SK-N-SH (cell line): ENCODE results near the gene ERVFRD-1. TPM values are rescaled to one million over a fixed set of nuclear protein-coding genes. Genes with fewer than 3 reads are reported as not detected.

Source experiments
- CTCF ChIA-PET: fragments of 300-600, 350-600 bp; formaldehyde crosslinking; extraction: SDS; loops from one replicate; lab custom pipeline; 2021; lab: Yijun Ruan, JAX
- POLR2A ChIA-PET: fragments of 350-600 bp; sonication (Branson Sonifier 250); formaldehyde crosslinking; extraction: SDS; loops from one replicate; lab custom pipeline; 2020; ENCODE audit warnings: antibody characterized with exemption, inconsistent platforms; lab: Yijun Ruan, JAX
- DNase-seq: peaks from one replicate; pipeline ENCODE4 v3.0.0; 2012
- H2AFZ ChIP-seq: fragments of 200-600 bp; sonication (generic); 2 replicates; pipeline ENCODE4 v1.8.1; 2016; ENCODE audit warnings: antibody characterized with exemption, mild to moderate bottlenecking, low read depth
- H3F3A ChIP-seq: fragments of 200-600 bp; sonication (generic); replicated peaks from 2 replicates; pipeline ENCODE3; 2016; ENCODE audit warnings: antibody characterized with exemption, mild to moderate bottlenecking; ENCODE audit not compliant: insufficient read depth
- H3K27ac ChIP-seq, 2 experiments: fragments of 200-500 bp in 1 of 2; fragments of 200-600 bp in 1 of 2; sonication (Bioruptor generic) in 1 of 2; sonication (generic), shearing (Covaris generic) in 1 of 2; 2 replicates each; pipeline versions ENCODE4 v1.5.1 to v1.6.1; 2014 to 2016; ENCODE audit warnings: low read depth in 2 of 2, inconsistent platforms in 1 of 2, low read length in 1 of 2, mild to moderate bottlenecking in 1 of 2, mixed read lengths in 1 of 2
- H3K27me3 ChIP-seq: fragments of 200-600 bp; sonication (generic), shearing (Covaris generic); 2 replicates; pipeline ENCODE4 v1.6.1; 2016; ENCODE audit warnings: mixed run types; ENCODE audit not compliant: insufficient read depth
- H3K36me3 ChIP-seq, 2 experiments: fragments of 200-500 bp in 1 of 2; fragments of 200-600 bp in 1 of 2; sonication (Bioruptor generic) in 1 of 2; sonication (generic) in 1 of 2; replicated peaks in 1 of 2; 2 replicates each; pipeline versions ENCODE3 to v1.5.1; 2014 to 2016; ENCODE audit warnings: low read length in 1 of 2, mild to moderate bottlenecking in 1 of 2; ENCODE audit not compliant: insufficient read depth in 2 of 2, control insufficient read depth in 1 of 2
- H3K4me1 ChIP-seq, 2 experiments: fragments of 200-500 bp in 1 of 2; fragments of 200-600 bp in 1 of 2; sonication (Bioruptor generic) in 1 of 2; sonication (generic), shearing (Covaris generic) in 1 of 2; 2 replicates each; pipeline versions ENCODE4 v1.5.1 to v1.6.1; 2014 to 2016; ENCODE audit warnings: low read depth in 1 of 2, low read length in 1 of 2, mixed run types in 1 of 2; ENCODE audit not compliant: insufficient read depth in 2 of 2, control insufficient read depth in 1 of 2
- H3K4me2 ChIP-seq: fragments of 200-600 bp; sonication (generic), shearing (Covaris generic); 2 replicates; pipeline ENCODE4 v1.6.1; 2017; ENCODE audit warnings: mixed run types
- H3K4me3 ChIP-seq, 2 experiments: fragments of 200-500 bp in 1 of 2; fragments of 200-600 bp in 1 of 2; sonication (Bioruptor generic) in 1 of 2; sonication (generic), shearing (Covaris generic) in 1 of 2; 2 replicates each; pipeline versions ENCODE4 v1.5.1 to v1.8.1; 2014 to 2016; ENCODE audit warnings: low read depth in 2 of 2, inconsistent platforms in 1 of 2, low read length in 1 of 2, mild to moderate bottlenecking in 1 of 2, mixed read lengths in 1 of 2, moderate library complexity in 1 of 2
- H3K79me2 ChIP-seq: fragments of 200-600 bp; sonication (generic); 2 replicates; pipeline ENCODE4 v1.8.1; 2017; ENCODE audit warnings: mild to moderate bottlenecking; ENCODE audit not compliant: insufficient read depth
- H3K9ac ChIP-seq: fragments of 200-600 bp; sonication (generic); 2 replicates; pipeline ENCODE4 v1.6.1; 2017; ENCODE audit warnings: mixed run types
- H3K9me2 ChIP-seq: fragments of 200-600 bp; sonication (generic); 2 replicates; pipeline ENCODE4 v1.6.1; 2017; ENCODE audit warnings: mixed run types
- H3K9me3 ChIP-seq: fragments of 200-600 bp; sonication (generic); 2 replicates; pipeline ENCODE4 v1.6.1; 2017; ENCODE audit warnings: mixed run types, mild to moderate bottlenecking, moderate library complexity
- H4K20me1 ChIP-seq: fragments of 200-600 bp; sonication (generic); 2 replicates; pipeline ENCODE4 v1.6.1; 2017; ENCODE audit warnings: mild to moderate bottlenecking, mixed run types; ENCODE audit not compliant: insufficient read depth
- CHD2 ChIP-seq: fragments of 150-350 bp; IDR thresholded peaks from 2 replicates; pipeline ENCODE4 v1.6.1; 2018; ENCODE audit warnings: low read length; ENCODE audit not compliant: partially characterized antibody
- ELF1 ChIP-seq: IDR thresholded peaks from 2 replicates; pipeline ENCODE4 v1.4.0; 2012
- FOSL2 ChIP-seq: IDR thresholded peaks from 2 replicates; pipeline ENCODE4 v1.4.0; 2012; ENCODE audit warnings: low read depth, mild to moderate bottlenecking, moderate library complexity, borderline replicate concordance
- FOXJ3 ChIP-seq: sonication (generic); formaldehyde crosslinking; IDR thresholded peaks from 2 replicates; pipeline ENCODE4 v1.5.1; 2020; ENCODE audit warnings: mild to moderate bottlenecking, missing genetic modification reagents
- GATA2 ChIP-seq: sonication (generic); formaldehyde crosslinking; IDR thresholded peaks from 2 replicates; pipeline ENCODE4 v1.5.0; 2020; ENCODE audit warnings: mild to moderate bottlenecking, missing genetic modification reagents
- JUND ChIP-seq: IDR thresholded peaks from 2 replicates; pipeline ENCODE4 v1.4.0; 2012
- RAD21 ChIP-seq: IDR thresholded peaks from 2 replicates; pipeline ENCODE4 v1.6.1; 2012; ENCODE audit warnings: mild to moderate bottlenecking, low read length
- RXRA ChIP-seq: IDR thresholded peaks from 2 replicates; pipeline ENCODE4 v1.4.0; 2012; ENCODE audit warnings: low read depth, mild to moderate bottlenecking, borderline replicate concordance
- SMC3 ChIP-seq: IDR thresholded peaks from 2 replicates; pipeline ENCODE4 v1.6.1; 2012; ENCODE audit warnings: low read depth, low read length, improper control_type of control experiment
- TAF1 ChIP-seq: IDR thresholded peaks from 2 replicates; pipeline ENCODE4 v1.6.1; 2012; ENCODE audit warnings: low read depth, mild to moderate bottlenecking, low read length, moderate library complexity, borderline replicate concordance
- TEAD4 ChIP-seq: IDR thresholded peaks from 2 replicates; pipeline ENCODE4 v1.4.0; 2012; ENCODE audit warnings: mild to moderate bottlenecking, borderline replicate concordance; ENCODE audit not compliant: insufficient read depth
- ZBTB33 ChIP-seq: IDR thresholded peaks from 2 replicates; pipeline ENCODE4 v1.4.0; 2012; ENCODE audit warnings: low read depth, borderline replicate concordance
- WGBS: methylation state at CpG from one replicate; pipeline ENCODE4 v1.1.6; 2017; ENCODE audit warnings: low lambda C conversion rate; 5-methylcytosine and 5-hydroxymethylcytosine counted together
- polyA plus RNA-seq, 3 experiments: library from polyadenylated mRNA; depleted of rRNA; stranded (reverse); fragments of >200 nt; gene quantifications; 2 replicates each; pipeline ENCODE4 v1.2.3, GENCODE V29; 2012
- TF ChIP-seq, protein P1 (sequence below): IDR thresholded peaks from 2 replicates; pipeline ENCODE4 v1.6.1; 2012; ENCODE audit warnings: mild to moderate bottlenecking, low read depth, low read length, moderate library complexity
- TF ChIP-seq, protein P2 (sequence below): IDR thresholded peaks from 2 replicates; pipeline ENCODE4 v1.4.0; 2012; ENCODE audit warnings: low read depth
- TF ChIP-seq, protein P3 (sequence below): fragments of 150-350 bp; IDR thresholded peaks from 2 replicates; pipeline ENCODE4 v1.6.1; 2016; ENCODE audit warnings: mild to moderate bottlenecking, low read depth, low read length

Gene ERVFRD-1
- polyA plus RNA-seq, 1 of the 3 experiments (the other 2 are of a cell fraction) = not detected

DNA sequence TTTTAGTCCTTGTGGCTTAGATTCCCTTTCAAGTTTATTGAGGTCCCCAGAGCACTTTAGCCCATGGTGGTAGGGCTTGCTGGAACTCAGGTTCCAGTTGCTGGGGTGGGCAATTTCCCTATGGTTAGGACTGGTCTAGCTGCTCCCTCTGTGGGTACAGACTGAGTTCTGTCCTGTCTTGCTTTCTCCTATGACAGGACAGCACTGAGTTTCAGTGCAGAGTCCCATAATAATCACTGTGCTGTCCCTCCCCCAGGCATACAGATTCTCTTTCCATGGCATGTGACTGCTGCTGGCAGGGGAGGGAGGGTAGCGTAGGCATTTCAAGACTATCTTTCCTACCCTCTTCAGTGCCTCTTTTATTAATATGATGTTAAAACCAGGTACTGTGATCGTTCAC is 17.1 kb upstream of the ERVFRD-1 start:
- ChIA-PET CTCF (interaction anchor here (1.0 to 2.0 kb wide), 3 partner anchors 15 to 368 kb away, joined by 3 to 11 read pairs (median 5); no protein-coding TSS in a partner anchor), POLR2A (no interaction called here)
- Histone ChIP-seq H2AFZ (no peak overlapping the region), H3K27ac (no peak overlapping the region), H3K79me2 (peaks cover 55% of the 10 kb centered on the region), H3K4me3 (no peak overlapping the region), H3K9me2 (no peaks in the 10 kb centered on the region), H3K4me1 (peaks cover 0 to 9% of the 10 kb centered on the region in 2 experiments; a peak in 2 of 4 replicates), H3F3A (no peaks in the 10 kb centered on the region), H3K9me3 (no peaks in the 10 kb centered on the region), H4K20me1 (no peaks in the 10 kb centered on the region), H3K27me3 (no peaks in the 10 kb centered on the region), H3K9ac (no peak overlapping the region), H3K36me3 (peaks cover 0 to 10% of the 10 kb centered on the region in 2 experiments), H3K4me2 (no peak overlapping the region)
- TF ChIP-seq FOXJ3 (no peak), SMC3 (no peak), RAD21 (no peak), TEAD4 (no peak), TAF1 (no peak), RXRA (no peak), FOSL2 (no peak), ELF1 (no peak), JUND (no peak)
- TF ChIP-seq, protein P1, sequence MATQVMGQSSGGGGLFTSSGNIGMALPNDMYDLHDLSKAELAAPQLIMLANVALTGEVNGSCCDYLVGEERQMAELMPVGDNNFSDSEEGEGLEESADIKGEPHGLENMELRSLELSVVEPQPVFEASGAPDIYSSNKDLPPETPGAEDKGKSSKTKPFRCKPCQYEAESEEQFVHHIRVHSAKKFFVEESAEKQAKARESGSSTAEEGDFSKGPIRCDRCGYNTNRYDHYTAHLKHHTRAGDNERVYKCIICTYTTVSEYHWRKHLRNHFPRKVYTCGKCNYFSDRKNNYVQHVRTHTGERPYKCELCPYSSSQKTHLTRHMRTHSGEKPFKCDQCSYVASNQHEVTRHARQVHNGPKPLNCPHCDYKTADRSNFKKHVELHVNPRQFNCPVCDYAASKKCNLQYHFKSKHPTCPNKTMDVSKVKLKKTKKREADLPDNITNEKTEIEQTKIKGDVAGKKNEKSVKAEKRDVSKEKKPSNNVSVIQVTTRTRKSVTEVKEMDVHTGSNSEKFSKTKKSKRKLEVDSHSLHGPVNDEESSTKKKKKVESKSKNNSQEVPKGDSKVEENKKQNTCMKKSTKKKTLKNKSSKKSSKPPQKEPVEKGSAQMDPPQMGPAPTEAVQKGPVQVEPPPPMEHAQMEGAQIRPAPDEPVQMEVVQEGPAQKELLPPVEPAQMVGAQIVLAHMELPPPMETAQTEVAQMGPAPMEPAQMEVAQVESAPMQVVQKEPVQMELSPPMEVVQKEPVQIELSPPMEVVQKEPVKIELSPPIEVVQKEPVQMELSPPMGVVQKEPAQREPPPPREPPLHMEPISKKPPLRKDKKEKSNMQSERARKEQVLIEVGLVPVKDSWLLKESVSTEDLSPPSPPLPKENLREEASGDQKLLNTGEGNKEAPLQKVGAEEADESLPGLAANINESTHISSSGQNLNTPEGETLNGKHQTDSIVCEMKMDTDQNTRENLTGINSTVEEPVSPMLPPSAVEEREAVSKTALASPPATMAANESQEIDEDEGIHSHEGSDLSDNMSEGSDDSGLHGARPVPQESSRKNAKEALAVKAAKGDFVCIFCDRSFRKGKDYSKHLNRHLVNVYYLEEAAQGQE = no peak
- TF ChIP-seq, protein P2, sequence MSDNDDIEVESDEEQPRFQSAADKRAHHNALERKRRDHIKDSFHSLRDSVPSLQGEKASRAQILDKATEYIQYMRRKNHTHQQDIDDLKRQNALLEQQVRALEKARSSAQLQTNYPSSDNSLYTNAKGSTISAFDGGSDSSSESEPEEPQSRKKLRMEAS = no peak
- TF ChIP-seq, protein P3, sequence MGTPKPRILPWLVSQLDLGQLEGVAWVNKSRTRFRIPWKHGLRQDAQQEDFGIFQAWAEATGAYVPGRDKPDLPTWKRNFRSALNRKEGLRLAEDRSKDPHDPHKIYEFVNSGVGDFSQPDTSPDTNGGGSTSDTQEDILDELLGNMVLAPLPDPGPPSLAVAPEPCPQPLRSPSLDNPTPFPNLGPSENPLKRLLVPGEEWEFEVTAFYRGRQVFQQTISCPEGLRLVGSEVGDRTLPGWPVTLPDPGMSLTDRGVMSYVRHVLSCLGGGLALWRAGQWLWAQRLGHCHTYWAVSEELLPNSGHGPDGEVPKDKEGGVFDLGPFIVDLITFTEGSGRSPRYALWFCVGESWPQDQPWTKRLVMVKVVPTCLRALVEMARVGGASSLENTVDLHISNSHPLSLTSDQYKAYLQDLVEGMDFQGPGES = no peak
- 100% methylated on average over 2 of the region's 2 CpGs for WGBS
- DNase-seq = no peak

DNA sequence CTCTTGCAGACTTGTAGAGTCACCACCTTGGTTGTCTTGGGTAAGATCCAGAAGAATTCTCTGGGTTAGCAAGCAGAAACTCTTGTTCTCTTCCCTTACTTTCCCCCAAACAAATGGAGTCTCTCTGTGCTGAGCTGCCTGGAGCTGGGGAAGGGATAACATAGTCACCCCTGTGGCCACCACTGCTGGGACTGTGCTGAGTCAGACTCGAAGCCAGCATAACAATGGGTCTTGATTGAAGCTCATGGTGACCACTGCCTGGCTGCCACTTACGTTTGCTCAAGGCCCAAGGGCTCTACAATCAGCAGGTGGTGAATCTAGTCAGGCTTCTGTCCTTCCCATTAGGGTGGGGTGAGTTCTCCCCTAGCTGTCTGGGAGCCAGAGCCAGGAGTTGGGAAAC is 15.4 kb upstream of the ERVFRD-1 start:
- Histone ChIP-seq H4K20me1 (no peaks in the 10 kb centered on the region), H3K9ac (no peak overlapping the region), H3K27ac (no peak overlapping the region), H3K36me3 (peaks cover 0 to 7% of the 10 kb centered on the region in 2 experiments), H3K9me3 (no peaks in the 10 kb centered on the region), H3K4me3 (no peak overlapping the region), H3K4me1 (peaks cover 0 to 9% of the 10 kb centered on the region in 2 experiments; a peak in 2 of 4 replicates), H3K79me2 (peaks cover 67% of the 10 kb centered on the region), H3F3A (no peaks in the 10 kb centered on the region), H3K4me2 (no peak overlapping the region), H3K27me3 (no peaks in the 10 kb centered on the region), H3K9me2 (no peaks in the 10 kb centered on the region), H2AFZ (no peak overlapping the region)
- DNase-seq = no peak
- WGBS = 93% methylated on average over 2 of the region's 2 CpGs
- ChIA-PET POLR2A (no interaction called here), CTCF (interaction anchor here (2.0 kb wide), 1 partner anchor 370 kb away, joined by 11 read pairs; no protein-coding TSS in a partner anchor)
- TF ChIP-seq GATA2 (CRISPR knock-in tag) (no peak), ZBTB33 (no peak), CHD2 (no peak)
- TF ChIP-seq, protein P1 = no peak
- TF ChIP-seq, protein P3 = no peak
